ENCODE measurements around the gene ATG101.

Gene ATG101

DNA sequence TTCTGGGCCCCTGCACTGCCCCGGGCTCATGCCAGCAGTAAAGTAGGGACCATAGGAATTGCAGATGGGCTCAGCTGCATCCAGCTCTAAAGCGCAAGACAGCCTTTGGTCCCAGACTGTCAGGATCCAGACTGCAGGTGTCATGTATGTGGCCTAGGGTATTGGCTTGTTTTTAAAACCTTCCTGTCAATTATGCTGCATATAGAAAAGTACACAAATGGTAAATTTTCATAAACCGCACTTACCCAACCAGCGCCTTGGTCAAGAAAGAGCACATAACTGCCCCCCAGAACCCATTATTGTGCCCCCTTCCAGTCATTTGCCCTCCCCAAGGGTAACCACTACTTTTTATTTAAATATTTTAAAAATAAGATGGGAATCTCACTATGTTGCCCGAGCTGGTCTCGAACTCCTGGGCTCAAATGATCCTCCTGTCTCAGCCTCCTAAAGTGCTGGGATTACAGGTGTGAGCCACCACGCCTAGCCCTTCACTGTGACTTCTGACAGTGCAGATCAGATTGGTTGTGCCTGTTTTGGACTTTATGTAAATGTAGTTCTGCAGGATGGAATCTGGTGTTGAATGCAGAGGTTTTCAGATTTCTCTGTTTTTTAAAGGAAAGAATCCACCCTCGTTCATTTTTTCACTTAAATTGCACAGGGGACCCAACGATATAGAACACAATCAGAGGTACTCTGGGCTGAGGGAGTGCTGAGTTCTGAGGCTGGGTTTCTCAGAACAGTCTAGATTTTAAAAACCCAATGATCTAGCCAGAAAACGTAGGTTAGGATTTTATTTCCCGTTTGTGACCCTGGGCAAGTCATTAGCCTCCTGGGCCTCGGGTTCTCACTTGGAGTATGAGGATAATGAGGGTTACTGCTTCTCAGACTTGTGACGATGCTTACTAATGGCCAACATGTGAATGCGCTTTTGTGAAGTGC, 11.9 kb upstream of the ATG101 start:
- no peak for DNase-seq (ENCODE audit: low spot score)

DNA sequence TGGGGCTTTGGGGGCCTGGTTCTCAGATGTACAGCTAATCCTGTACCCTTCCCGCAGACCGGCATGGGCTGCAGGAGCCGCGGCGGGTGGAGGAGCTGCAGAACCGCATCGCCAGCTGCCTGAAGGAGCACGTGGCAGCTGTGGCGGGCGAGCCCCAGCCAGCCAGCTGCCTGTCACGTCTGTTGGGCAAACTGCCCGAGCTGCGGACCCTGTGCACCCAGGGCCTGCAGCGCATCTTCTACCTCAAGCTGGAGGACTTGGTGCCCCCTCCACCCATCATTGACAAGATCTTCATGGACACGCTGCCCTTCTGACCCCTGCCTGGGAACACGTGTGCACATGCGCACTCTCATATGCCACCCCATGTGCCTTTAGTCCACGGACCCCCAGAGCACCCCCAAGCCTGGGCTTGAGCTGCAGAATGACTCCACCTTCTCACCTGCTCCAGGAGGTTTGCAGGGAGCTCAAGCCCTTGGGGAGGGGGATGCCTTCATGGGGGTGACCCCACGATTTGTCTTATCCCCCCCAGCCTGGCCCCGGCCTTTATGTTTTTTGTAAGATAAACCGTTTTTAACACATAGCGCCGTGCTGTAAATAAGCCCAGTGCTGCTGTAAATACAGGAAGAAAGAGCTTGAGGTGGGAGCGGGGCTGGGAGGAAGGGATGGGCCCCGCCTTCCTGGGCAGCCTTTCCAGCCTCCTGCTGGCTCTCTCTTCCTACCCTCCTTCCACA, 11.0 kb upstream of the ATG101 start:
- no peak for DNase-seq (ENCODE audit: low spot score)

- no peak for DNase-seq (ENCODE audit: low spot score)
These were observed 9.9 kb upstream of the ATG101 start for GRCh38 chr12:52059582-52060497.

DNA sequence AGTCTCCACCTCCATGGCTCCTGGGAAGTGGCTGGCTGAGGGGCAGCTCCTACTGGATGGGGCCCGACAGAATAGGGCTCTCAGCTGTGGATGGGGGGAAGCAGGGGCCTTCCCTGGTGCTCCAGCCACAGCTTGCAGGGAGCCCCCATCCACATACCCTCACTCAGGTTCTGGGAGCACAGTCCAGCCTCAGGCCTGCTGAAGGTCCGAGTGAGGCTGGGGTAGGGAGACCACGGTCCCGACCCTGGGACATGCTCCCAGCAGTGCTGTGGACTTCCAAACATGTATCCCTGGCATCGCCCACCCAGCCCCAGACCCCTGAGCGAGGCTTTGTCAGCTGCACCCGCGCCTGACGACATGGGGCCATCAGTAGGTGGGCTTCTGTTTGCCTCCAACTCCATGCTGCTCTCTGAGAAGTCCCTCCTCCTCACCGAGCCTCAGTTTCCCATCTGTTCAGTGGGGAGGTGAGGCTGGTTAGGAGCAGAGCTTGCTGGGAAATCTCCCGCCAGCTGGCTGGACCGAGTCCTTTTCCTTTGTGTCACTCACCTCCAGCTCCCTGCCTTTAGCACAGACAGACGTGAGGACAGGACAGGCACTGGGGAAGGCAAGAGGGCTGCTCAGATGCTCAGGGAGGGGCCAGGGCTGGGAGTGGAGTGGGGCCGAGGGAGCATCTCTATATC, 9.1 kb upstream of the ATG101 start:
- DNase-seq (ENCODE audit: low spot score), result no peak

GRCh38 chr12:52061470-52062166, 8.2 kb upstream of the ATG101 start:
- DNase-seq (ENCODE audit: low spot score), result no peak

DNA sequence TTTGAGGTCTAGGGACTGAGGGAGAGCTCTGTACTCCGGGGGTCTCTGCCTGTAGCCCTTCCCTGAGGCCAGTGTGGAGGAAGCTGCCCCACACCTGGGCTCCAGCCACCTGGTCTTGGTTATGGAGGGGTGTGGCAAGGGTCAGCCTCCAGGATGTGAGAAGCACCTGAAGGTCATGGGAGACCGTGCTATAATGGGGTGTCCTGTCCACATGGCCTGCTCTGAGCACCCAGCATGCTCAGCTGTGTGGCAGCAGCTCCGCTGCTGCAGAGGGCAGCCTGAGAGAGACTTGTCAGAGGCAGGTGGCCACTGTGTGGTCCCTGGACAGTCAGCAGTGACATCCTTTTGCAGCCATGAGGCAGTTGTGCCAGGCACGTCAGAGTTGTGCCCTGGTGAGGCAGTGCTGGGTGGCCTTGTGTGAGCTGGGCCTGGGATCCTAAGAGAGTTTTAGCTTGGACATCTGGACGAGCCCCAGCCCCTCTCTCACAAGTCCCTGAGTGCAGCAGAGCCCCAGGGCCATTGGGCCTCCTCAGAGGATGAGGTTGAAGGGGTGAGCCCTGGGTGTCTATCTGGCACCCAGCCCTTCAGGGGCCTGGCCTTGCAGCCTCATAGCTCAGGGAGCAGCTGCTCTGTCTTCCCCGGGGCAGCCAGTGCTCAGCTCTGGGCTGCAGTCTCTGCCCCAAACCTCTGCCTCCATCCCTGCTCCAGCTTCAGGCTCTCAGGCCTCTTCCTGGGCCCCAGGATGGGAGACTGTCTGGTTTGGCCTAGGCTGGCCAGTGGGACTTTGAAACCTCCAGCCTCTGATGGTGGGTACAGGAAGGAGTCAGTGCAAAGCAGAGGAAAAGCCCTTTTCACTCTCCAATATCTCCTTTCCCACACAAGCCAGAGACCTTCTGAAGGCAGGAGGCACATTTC, 7.4 kb upstream of the ATG101 start:
- no peak for DNase-seq (ENCODE audit: low spot score)

GRCh38 chr12:52063082-52063924, 6.5 kb upstream of the ATG101 start:
- no peak for DNase-seq (ENCODE audit: low spot score)

GRCh38 chr12:52063981-52064649, 5.7 kb upstream of the ATG101 start:
- DNase-seq (ENCODE audit: low spot score), result no peak

DNA sequence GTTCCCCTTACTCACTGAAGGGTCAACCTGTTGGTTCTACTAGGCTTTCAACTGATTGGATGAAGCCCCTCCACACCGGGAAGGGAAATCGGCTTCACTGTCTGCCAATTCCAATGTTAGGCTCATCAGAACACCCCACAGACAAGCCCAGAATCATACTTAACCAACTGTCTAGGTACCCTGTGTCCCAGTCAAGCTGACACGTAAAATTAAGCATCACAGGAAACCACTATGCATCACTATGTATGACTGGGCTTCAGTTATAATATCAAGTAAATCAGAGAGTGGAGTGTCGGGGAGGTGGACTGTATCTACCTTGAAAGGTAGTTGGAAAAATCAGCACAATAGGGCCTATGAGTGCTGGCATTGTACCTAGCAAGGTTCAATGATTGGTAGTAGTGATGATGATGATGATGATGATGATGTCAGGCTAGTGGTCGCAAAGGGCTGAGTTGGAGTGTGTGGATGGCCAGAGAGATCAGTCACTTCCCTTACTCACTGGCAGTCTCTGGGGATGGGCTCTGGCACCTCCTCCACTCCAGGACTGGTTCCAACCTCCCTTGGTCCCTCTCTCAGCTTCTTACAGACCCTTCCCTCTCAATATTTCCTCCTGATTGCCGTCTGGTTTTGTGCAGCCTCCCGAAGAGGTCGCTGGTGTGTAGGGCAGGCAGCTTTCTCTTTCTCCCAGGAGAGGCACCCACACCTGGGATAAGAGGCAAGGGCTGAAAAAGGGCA, 3.3 kb upstream of the ATG101 start:
- no peak for DNase-seq (ENCODE audit: low spot score)

GRCh38 chr12:52067081-52067374, 2.8 kb upstream of the ATG101 start:
- no peak for DNase-seq (ENCODE audit: low spot score)

DNA sequence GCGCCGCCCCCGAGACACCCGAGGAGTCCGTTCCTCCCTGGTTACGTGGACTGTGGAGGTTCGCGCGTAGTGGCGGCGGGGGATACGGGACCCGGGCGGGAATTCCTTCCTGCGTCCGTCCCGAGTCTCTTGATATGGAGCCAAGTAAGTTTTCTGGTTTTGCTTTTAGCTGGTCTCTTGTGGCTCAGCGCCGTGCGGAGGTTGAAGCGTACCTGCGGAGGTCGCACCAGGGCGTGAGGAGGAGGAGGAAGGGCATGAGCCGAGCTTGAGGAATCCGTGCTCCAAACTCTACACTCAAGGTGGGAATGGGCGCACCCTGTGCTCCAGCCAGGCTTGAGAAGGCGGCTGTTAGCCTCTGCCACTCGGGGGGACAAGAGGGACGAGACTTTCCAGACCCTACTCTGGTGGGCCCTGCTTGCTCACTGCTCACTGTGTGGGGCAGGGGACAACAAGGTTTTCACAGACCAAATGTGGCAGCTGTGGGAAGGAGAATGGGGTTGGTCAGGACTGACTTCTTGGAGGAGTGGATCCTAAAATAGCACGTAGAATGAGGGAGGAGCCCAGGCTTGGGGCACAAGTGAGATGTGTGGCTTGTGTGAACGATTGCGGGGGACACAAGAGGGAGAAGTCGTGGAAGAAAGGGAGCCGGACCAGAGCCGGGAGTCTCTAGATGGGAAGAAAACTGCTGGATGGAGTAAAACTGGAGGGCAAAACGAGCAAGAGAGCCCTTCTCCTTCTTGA, 577 bp downstream of the ATG101 start:
- DNase-seq (ENCODE audit: low spot score), result no peak

GRCh38 chr12:52073531-52074381, 4.0 kb downstream of the ATG101 start:
- no peak for DNase-seq (ENCODE audit: low spot score)

GRCh38 chr12:52074971-52075724, 5.4 kb downstream of the ATG101 start:
- no peak for DNase-seq (ENCODE audit: low spot score)

GRCh38 chr12:52076811-52077210, 7.0 kb downstream of the ATG101 start:
- DNase-seq (ENCODE audit: low spot score), result no peak

GRCh38 chr12:52078276-52078675, 8.5 kb downstream of the ATG101 start:
- DNase-seq (ENCODE audit: low spot score), result no peak

All from left forelimb (tissue), 1 donor.